H1 (cell line): Measurements from ENCODE around the gene APEH. TPM values are rescaled to one million over a fixed set of nuclear protein-coding genes. Genes with fewer than 3 reads are reported as not detected.

Experiments used
- CTCF ChIA-PET: fragments of 300-600 bp; sonication (Branson Sonifier 250); formaldehyde crosslinking; loops from one replicate; lab custom pipeline; 2021; ENCODE audit not compliant: partially characterized antibody; lab: Charles Lee
- POLR2A ChIA-PET: fragments of 300-600 bp; sonication (Branson Sonifier 250); formaldehyde crosslinking; loops from one replicate; lab custom pipeline; 2021; ENCODE audit warnings: inconsistent platforms; ENCODE audit not compliant: partially characterized antibody; lab: Charles Lee
- DNase-seq, 2 experiments: peaks; one replicate each; pipeline versions ENCODE4 v3.0.0 to v3.0.0-alpha.2; 2010 to 2022; ENCODE audit warnings: low spot score in 2 of 2, low read depth in 1 of 2, mixed read lengths in 1 of 2
- FAIRE-seq: peaks from 2 replicates; lab custom pipeline; 2011; peaks lifted over from hg19 to GRCh38; lab: Jason Lieb, UNC
- H2AFZ ChIP-seq: 2 replicates; pipeline ENCODE4 v1.8.1; 2012; ENCODE audit warnings: low read length, inconsistent platforms
- H2AK5ac ChIP-seq: 2 replicates; pipeline ENCODE4 v1.6.1; 2013; ENCODE audit warnings: low read depth, low read length
- H2BK120ac ChIP-seq: replicated peaks from 2 replicates; pipeline ENCODE3; 2013; ENCODE audit warnings: low read depth, low read length, inconsistent platforms
- H2BK12ac ChIP-seq: 2 replicates; pipeline ENCODE4 v1.6.1; 2013; ENCODE audit warnings: low read depth, low read length
- H2BK15ac ChIP-seq: 2 replicates; pipeline ENCODE4 v1.6.1; 2013; ENCODE audit warnings: low read length
- H2BK20ac ChIP-seq: 2 replicates; pipeline ENCODE4 v1.6.1; 2013; ENCODE audit warnings: low read length
- H2BK5ac ChIP-seq: 2 replicates; pipeline ENCODE4 v1.6.1; 2013; ENCODE audit warnings: low read depth, low read length
- H3K14ac ChIP-seq: 2 replicates; pipeline ENCODE4 v1.6.1; 2013; ENCODE audit warnings: inconsistent platforms; ENCODE audit not compliant: insufficient read length
- H3K18ac ChIP-seq: 2 replicates; pipeline ENCODE4 v1.6.1; 2013; ENCODE audit warnings: low read length; ENCODE audit errors: extremely low read depth
- H3K23ac ChIP-seq: 2 replicates; pipeline ENCODE4 v1.6.1; 2013; ENCODE audit warnings: inconsistent platforms; ENCODE audit not compliant: insufficient read length
- H3K23me2 ChIP-seq: 2 replicates; pipeline ENCODE4 v1.6.1; 2013; ENCODE audit warnings: low read depth, low read length
- H3K27ac ChIP-seq: 2 replicates; pipeline ENCODE4 v1.6.1; 2011; ENCODE audit warnings: low read depth, low read length, inconsistent platforms
- H3K27me3 ChIP-seq, 4 experiments: replicated peaks in 1 of 4; 1 replicate in 1 of 4; 2 replicates in 3 of 4; pipeline versions ENCODE4 v1.6.1 to v1.8.1; 2011 to 2013; ENCODE audit warnings: low read length in 3 of 4, mild to moderate bottlenecking in 3 of 4, inconsistent platforms in 2 of 4, mixed read lengths in 2 of 4, moderate library complexity in 1 of 4; ENCODE audit not compliant: control insufficient read depth in 3 of 4, insufficient read depth in 3 of 4; ENCODE audit errors: extremely low read depth in 1 of 4
- H3K36me3 ChIP-seq, 4 experiments: 2 replicates each; pipeline versions ENCODE4 v1.6.1 to v1.8.1; 2011 to 2013; ENCODE audit warnings: mild to moderate bottlenecking in 4 of 4, low read length in 3 of 4, moderate library complexity in 2 of 4, control low read depth in 1 of 4, inconsistent platforms in 1 of 4; ENCODE audit not compliant: insufficient read depth in 4 of 4, control insufficient read depth in 2 of 4
- H3K4ac ChIP-seq: replicated peaks from 2 replicates; pipeline ENCODE3; 2013; ENCODE audit warnings: low read length, low read depth, mixed read lengths, inconsistent platforms; ENCODE audit not compliant: insufficient read length
- H3K4me1 ChIP-seq, 4 experiments: replicated peaks in 1 of 4; 1 replicate in 1 of 4; 2 replicates in 3 of 4; pipeline versions ENCODE4 v1.6.1 to v1.8.1; 2011 to 2013; ENCODE audit warnings: low read length in 3 of 4, inconsistent platforms in 2 of 4, mixed read lengths in 1 of 4; ENCODE audit not compliant: insufficient read depth in 4 of 4, control insufficient read depth in 3 of 4
- H3K4me2 ChIP-seq, 2 experiments: 2 replicates each; pipeline versions ENCODE4 v1.6.1 to v1.8.1; 2011 to 2013; ENCODE audit warnings: low read depth in 2 of 2, low read length in 2 of 2, control low read depth in 1 of 2, inconsistent platforms in 1 of 2, mild to moderate bottlenecking in 1 of 2; ENCODE audit not compliant: insufficient read depth in 1 of 2
- H3K4me3 ChIP-seq, 4 experiments: fragments of 200-600, 300-600 bp in 1 of 4; sonication (generic), shearing (Covaris generic), sonication (Bioruptor Twin) in 1 of 4; 2 replicates each; pipeline versions ENCODE4 v1.5.1 to v1.8.1; 2011 to 2016; ENCODE audit warnings: low read length in 4 of 4, low read depth in 3 of 4, control low read depth in 2 of 4, inconsistent platforms in 2 of 4, mild to moderate bottlenecking in 2 of 4, mixed read lengths in 1 of 4, moderate library complexity in 1 of 4; ENCODE audit not compliant: insufficient read depth in 2 of 4; ENCODE audit errors: extremely low read depth in 1 of 4
- H3K56ac ChIP-seq: replicated peaks from 2 replicates; pipeline ENCODE3; 2013; ENCODE audit warnings: low read depth, mild to moderate bottlenecking, mixed read lengths, low read length, inconsistent platforms; ENCODE audit not compliant: insufficient read length
- H3K79me1 ChIP-seq: 2 replicates; pipeline ENCODE4 v1.6.1; 2013; ENCODE audit warnings: low read depth, low read length, control low read depth
- H3K79me2 ChIP-seq, 2 experiments: 2 replicates each; pipeline versions ENCODE4 v1.6.1 to v1.8.1; 2012 to 2013; ENCODE audit warnings: low read length in 2 of 2, mild to moderate bottlenecking in 2 of 2, inconsistent platforms in 1 of 2; ENCODE audit not compliant: insufficient read depth in 2 of 2, control insufficient read depth in 1 of 2
- H3K9ac ChIP-seq, 4 experiments: replicated peaks in 1 of 4; 1 replicate in 1 of 4; 2 replicates in 3 of 4; pipeline versions ENCODE4 v1.6.1 to v1.8.1; 2011 to 2013; ENCODE audit warnings: low read depth in 3 of 4, low read length in 3 of 4, control low read depth in 2 of 4, mild to moderate bottlenecking in 2 of 4, moderate library complexity in 2 of 4, inconsistent platforms in 1 of 4; ENCODE audit errors: extremely low read depth in 1 of 4
- H3K9me3 ChIP-seq, 2 experiments: 2 replicates each; pipeline versions ENCODE4 v1.6.1 to v1.8.1; 2012 to 2013; ENCODE audit warnings: mild to moderate bottlenecking in 2 of 2, moderate library complexity in 2 of 2, control low read depth in 1 of 2, inconsistent platforms in 1 of 2, low read depth in 1 of 2, low read length in 1 of 2, mixed read lengths in 1 of 2; ENCODE audit not compliant: insufficient read depth in 2 of 2
- H4K20me1 ChIP-seq, 2 experiments: replicated peaks in 1 of 2; 2 replicates each; pipeline versions ENCODE3 to v1.8.1; 2011 to 2013; ENCODE audit warnings: inconsistent platforms in 2 of 2, low read length in 2 of 2, mild to moderate bottlenecking in 1 of 2; ENCODE audit not compliant: insufficient read depth in 2 of 2, control insufficient read depth in 1 of 2
- H4K5ac ChIP-seq: 2 replicates; pipeline ENCODE4 v1.6.1; 2013; ENCODE audit warnings: low read length, low read depth, mixed read lengths, inconsistent platforms; ENCODE audit not compliant: insufficient read length
- H4K8ac ChIP-seq: 2 replicates; pipeline ENCODE4 v1.8.0; 2013; ENCODE audit warnings: mild to moderate bottlenecking, moderate library complexity, low read length, inconsistent platforms; ENCODE audit not compliant: insufficient read depth; ENCODE audit errors: extremely low read depth
- H4K91ac ChIP-seq: replicated peaks from 2 replicates; pipeline ENCODE3; 2013; ENCODE audit warnings: low read length, mixed read lengths, inconsistent platforms; ENCODE audit not compliant: insufficient read length
- POLR2A ChIP-seq, 2 experiments: IDR thresholded peaks; 1 replicate in 1 of 2; 2 replicates in 1 of 2; pipeline ENCODE4 v1.6.1; 2011; ENCODE audit warnings: low read depth in 2 of 2, low read length in 2 of 2, mild to moderate bottlenecking in 2 of 2; ENCODE audit errors: control extremely low read depth in 1 of 2
- WGBS, 2 experiments: shearing (Covaris generic) in 1 of 2; methylation state at CpG; one replicate each; pipeline versions ENCODE4 v1.1.6 to v1.1.7; 2013 to 2015; ENCODE audit warnings: low lambda C conversion rate in 2 of 2, mixed read lengths in 2 of 2, inconsistent platforms in 1 of 2, low coverage in 1 of 2, missing lambda C conversion rate in 1 of 2; ENCODE audit not compliant: insufficient replicate concordance in 2 of 2, insufficient coverage in 1 of 2, insufficient read length in 1 of 2; ENCODE audit errors: extremely low coverage in 1 of 2, missing lambda C conversion rate in 1 of 2; 5-methylcytosine and 5-hydroxymethylcytosine counted together
- polyA plus RNA-seq, 7 experiments: library from polyadenylated mRNA; depleted of rRNA in 3 of 7; stranded (reverse) in 5 of 7; unstranded in 2 of 7; fragments of >200 nt in 5 of 7; fragments of 200-250 nt in 2 of 7; gene quantifications; 1 replicate in 5 of 7; 2 replicates in 1 of 7; 4 replicates in 1 of 7; pipeline versions ENCODE4 v1.2.1 to v1.2.3, GENCODE V29; 2011 to 2013; ENCODE audit warnings: missing spikeins in 2 of 7, mixed read lengths in 2 of 7
- total RNA-seq: library from RNA; stranded (reverse); fragmentation: NEBNext Ultra II Directional; extraction: Animal tissue kit (Norgen Biotek cat#: 25700); gene quantifications from 2 replicates; pipeline ENCODE4 v1.2.1, GENCODE V29; 2021

The APEH gene
- total and polyA plus RNA-seq, 2 of the 8 experiments (the other 6 are each of a cell fraction or from before 2014, with no cell fraction given) = 222 to 260 TPM

- Histone ChIP-seq H3K23ac (no peak overlapping the region), H2AK5ac (no peak overlapping the region), H3K4me3 (no peak overlapping the region), H2AFZ (no peak overlapping the region), H4K5ac (no peak overlapping the region), H3K18ac (no peak overlapping the region), H4K20me1 (peaks cover 2 to 18% of the 10 kb centered on the region in 2 experiments), H3K4ac (no peak overlapping the region), H3K27me3 (no peaks in the 10 kb centered on the region), H2BK15ac (no peak overlapping the region), H4K8ac (no peak overlapping the region), H2BK5ac (no peak overlapping the region), H3K4me2 (no peak overlapping the region), H3K56ac (no peak overlapping the region), H2BK12ac (no peak overlapping the region), H3K36me3 (peaks cover 0 to 3% (median 1%) of the 10 kb centered on the region in 4 experiments; a peak in 1 of 8 replicates), H3K14ac (no peak overlapping the region), H3K79me2 (no peaks in the 10 kb centered on the region), H3K79me1 (no peaks in the 10 kb centered on the region), H4K91ac (no peak overlapping the region), H3K9ac (no peak overlapping the region), H2BK20ac (no peak overlapping the region), H2BK120ac (no peak overlapping the region), H3K27ac (no peak overlapping the region), H3K9me3 (no peaks in the 10 kb centered on the region), H3K4me1 (peaks cover 0 to 12% (median 9%) of the 10 kb centered on the region in 4 experiments; a peak in 5 of 7 replicates), H3K23me2 (peaks cover 9% of the 10 kb centered on the region; the same call in 1 of the 2 replicates)
- FAIRE-seq (no peak), DNase-seq (no peak)
- CTCF ChIA-PET = interaction anchor here (1.6 to 7.8 kb wide), 3 partner anchors 8 to 189 kb away, joined by 3 to 127 read pairs (median 11); no protein-coding TSS in a partner anchor
- POLR2A ChIA-PET = interaction anchor here (0.9 to 7.3 kb wide), 3 partner anchors 13 to 41 kb away, joined by 3 to 57 read pairs (median 3); no protein-coding TSS in a partner anchor
- 90% methylated on average over 7 of the region's 7 CpGs; no CpG with 5 or more reads in 1 of the 2 experiments for WGBS, 2 experiments
- no peak for TF ChIP-seq POLR2A (IDR thresholded peaks at IDR 0.05; ENCODE audit: control extremely low read depth in 1 of 2, low read depth in 2 of 2, low read length in 2 of 2)
These were observed 42.0 kb downstream of the APEH start for GRCh38 chr3:49716169-49716568.
